ENCODE data around the gene C10orf120.
A peak's percentile ranks its signal among the peaks of the same experiment; 100 is the strongest.

C10orf120 gene

GRCh38 chr10:122715576-122715975 lies 15.9 kb upstream of the C10orf120 start:
- no peak overlapping the region for H3K27ac Mint-ChIP-seq
- no peak for DNase-seq (ENCODE audit: low spot score)
- no peak overlapping the region for H3K4me3 Mint-ChIP-seq
- no peaks in the 10 kb centered on the region for H3K36me3 Mint-ChIP-seq (ENCODE audit: low read depth)
- H3K4me1 Mint-ChIP-seq (ENCODE audit: low read depth): no peaks in the 10 kb centered on the region
- no peaks in the 10 kb centered on the region for H3K9me3 Mint-ChIP-seq
- H3K27me3 Mint-ChIP-seq (ENCODE audit: low read depth): peaks cover 10% of the 10 kb centered on the region

GRCh38 chr10:122713091-122713885 lies 13.6 kb upstream of the C10orf120 start:
- Mint-ChIP-seq H3K9me3 (no peaks in the 10 kb centered on the region), H3K4me3 (no peak overlapping the region), H3K4me1 (ENCODE audit: low read depth) (no peaks in the 10 kb centered on the region), H3K27me3 (ENCODE audit: low read depth) (peaks cover 23% of the 10 kb centered on the region), H3K27ac (no peak overlapping the region), H3K36me3 (ENCODE audit: low read depth) (no peaks in the 10 kb centered on the region)
- no peak for DNase-seq (ENCODE audit: low spot score)

- H3K4me1 Mint-ChIP-seq (ENCODE audit: low read depth): peaks cover 8% of the 10 kb centered on the region
- no peak overlapping the region for H3K27ac Mint-ChIP-seq
- no peaks in the 10 kb centered on the region for H3K9me3 Mint-ChIP-seq
- H3K36me3 Mint-ChIP-seq (ENCODE audit: low read depth): no peaks in the 10 kb centered on the region
- H3K27me3 Mint-ChIP-seq (ENCODE audit: low read depth): peaks cover 22% of the 10 kb centered on the region
- H3K4me3 Mint-ChIP-seq: no peak overlapping the region
- DNase-seq (ENCODE audit: low spot score): no peak
Observed at GRCh38 chr10:122710576-122710975, 10.9 kb upstream of the C10orf120 start.

GRCh38 chr10:122709971-122710370 lies 10.3 kb upstream of the C10orf120 start:
- Mint-ChIP-seq H3K36me3 (ENCODE audit: low read depth) (no peaks in the 10 kb centered on the region), H3K27ac (no peak overlapping the region), H3K4me3 (no peak overlapping the region)

GRCh38 chr10:122707535-122707934 lies 7.9 kb upstream of the C10orf120 start:
- Mint-ChIP-seq H3K27ac (no peak overlapping the region), H3K36me3 (ENCODE audit: low read depth) (no peaks in the 10 kb centered on the region), H3K9me3 (no peaks in the 10 kb centered on the region), H3K27me3 (ENCODE audit: low read depth) (peaks cover 21% of the 10 kb centered on the region), H3K4me3 (no peak overlapping the region), H3K4me1 (ENCODE audit: low read depth) (peaks cover 8% of the 10 kb centered on the region)
- DNase-seq (ENCODE audit: low spot score): no peak

More at GRCh38 chr10:122709971-122710370, 10.3 kb upstream of the C10orf120 start:
- Mint-ChIP-seq H3K4me1 (ENCODE audit: low read depth) (peaks cover 8% of the 10 kb centered on the region), H3K9me3 (no peaks in the 10 kb centered on the region), H3K27me3 (ENCODE audit: low read depth) (peaks cover 21% of the 10 kb centered on the region)
- no peak for DNase-seq (ENCODE audit: low spot score)

- Mint-ChIP-seq H3K27ac (no peak overlapping the region), H3K27me3 (ENCODE audit: low read depth) (peaks cover 21% of the 10 kb centered on the region), H3K36me3 (ENCODE audit: low read depth) (no peaks in the 10 kb centered on the region), H3K9me3 (no peaks in the 10 kb centered on the region), H3K4me3 (no peak overlapping the region), H3K4me1 (ENCODE audit: low read depth) (peaks cover 8% of the 10 kb centered on the region)
- DNase-seq (ENCODE audit: low spot score): no peak
Observed at GRCh38 chr10:122706947-122707346, 7.3 kb upstream of the C10orf120 start.

GRCh38 chr10:122706467-122706866 lies 6.8 kb upstream of the C10orf120 start:
- Mint-ChIP-seq H3K4me3 (no peak overlapping the region), H3K27me3 (ENCODE audit: low read depth) (peaks cover 23% of the 10 kb centered on the region), H3K9me3 (no peaks in the 10 kb centered on the region), H3K36me3 (ENCODE audit: low read depth) (no peaks in the 10 kb centered on the region), H3K27ac (no peak overlapping the region), H3K4me1 (ENCODE audit: low read depth) (peaks cover 8% of the 10 kb centered on the region)
- no peak for DNase-seq (ENCODE audit: low spot score)

- no peaks in the 10 kb centered on the region for H3K9me3 Mint-ChIP-seq
- H3K4me3 Mint-ChIP-seq: no peak overlapping the region
- peak; percentile 7 for DNase-seq (ENCODE audit: low spot score)
- H3K4me1 Mint-ChIP-seq (ENCODE audit: low read depth): peaks cover 8% of the 10 kb centered on the region
- H3K36me3 Mint-ChIP-seq (ENCODE audit: low read depth): no peaks in the 10 kb centered on the region
- peaks cover 10% of the 10 kb centered on the region for H3K27me3 Mint-ChIP-seq (ENCODE audit: low read depth)
- no peak overlapping the region for H3K27ac Mint-ChIP-seq
Observed at GRCh38 chr10:122703483-122704448, 4.1 kb upstream of the C10orf120 start.

GRCh38 chr10:122702275-122702674 lies 2.6 kb upstream of the C10orf120 start:
- H3K4me3 Mint-ChIP-seq: no peak overlapping the region
- H3K27me3 Mint-ChIP-seq (ENCODE audit: low read depth): peaks cover 6% of the 10 kb centered on the region

GRCh38 chr10:122701652-122702051 lies 2.0 kb upstream of the C10orf120 start:
- Mint-ChIP-seq H3K4me1 (ENCODE audit: low read depth) (no peaks in the 10 kb centered on the region), H3K9me3 (no peaks in the 10 kb centered on the region), H3K36me3 (ENCODE audit: low read depth) (no peaks in the 10 kb centered on the region), H3K27ac (no peak overlapping the region), H3K27me3 (ENCODE audit: low read depth) (peaks cover 6% of the 10 kb centered on the region), H3K4me3 (no peak overlapping the region)
- no peak for DNase-seq (ENCODE audit: low spot score)

More at GRCh38 chr10:122702275-122702674, 2.6 kb upstream of the C10orf120 start:
- Mint-ChIP-seq H3K4me1 (ENCODE audit: low read depth) (no peaks in the 10 kb centered on the region), H3K9me3 (no peaks in the 10 kb centered on the region), H3K36me3 (ENCODE audit: low read depth) (no peaks in the 10 kb centered on the region), H3K27ac (no peak overlapping the region)
- no peak for DNase-seq (ENCODE audit: low spot score)

GRCh38 chr10:122696687-122697086 lies 3.0 kb downstream of the C10orf120 start:
- Mint-ChIP-seq H3K4me3 (no peak overlapping the region), H3K4me1 (ENCODE audit: low read depth) (no peaks in the 10 kb centered on the region), H3K9me3 (no peaks in the 10 kb centered on the region), H3K27me3 (ENCODE audit: low read depth) (no peaks in the 10 kb centered on the region), H3K27ac (no peak overlapping the region), H3K36me3 (ENCODE audit: low read depth) (no peaks in the 10 kb centered on the region)
- no peak for DNase-seq (ENCODE audit: low spot score)

- no peak for DNase-seq (ENCODE audit: low spot score)
- Mint-ChIP-seq H3K4me3 (no peak overlapping the region), H3K27me3 (ENCODE audit: low read depth) (no peaks in the 10 kb centered on the region), H3K4me1 (ENCODE audit: low read depth) (no peaks in the 10 kb centered on the region), H3K27ac (no peak overlapping the region), H3K36me3 (ENCODE audit: low read depth) (no peaks in the 10 kb centered on the region), H3K9me3 (no peaks in the 10 kb centered on the region)
Observed at GRCh38 chr10:122692744-122693143, 6.9 kb downstream of the C10orf120 start.

GRCh38 chr10:122689146-122689820 lies 10.4 kb downstream of the C10orf120 start:
- no peaks in the 10 kb centered on the region for H3K4me1 Mint-ChIP-seq (ENCODE audit: low read depth)
- H3K27ac Mint-ChIP-seq: no peak overlapping the region
- no peak for DNase-seq (ENCODE audit: low spot score)
- H3K4me3 Mint-ChIP-seq: no peak overlapping the region
- no peaks in the 10 kb centered on the region for H3K9me3 Mint-ChIP-seq
- no peaks in the 10 kb centered on the region for H3K27me3 Mint-ChIP-seq (ENCODE audit: low read depth)
- H3K36me3 Mint-ChIP-seq (ENCODE audit: low read depth): no peaks in the 10 kb centered on the region
